HepG2 (cell line): ENCODE data around the gene ZFP36. TPM values are rescaled to one million over a fixed set of nuclear protein-coding genes. Genes with fewer than 3 reads are reported as not detected.

Experiments used
- HIC2 ChIP-seq: sonication (generic); formaldehyde crosslinking; IDR thresholded peaks from 2 replicates; pipeline ENCODE4 v1.9.0; 2022; ENCODE audit warnings: low read depth, missing genetic modification reagents
- HMG20B ChIP-seq: conservative IDR thresholded peaks from 2 replicates; pipeline ENCODE4 v1.6.1; 2016; ENCODE audit warnings: missing genetic modification reagents, missing compliant biosample characterization
- HNF4A ChIP-seq: sonication (generic); formaldehyde crosslinking; IDR thresholded peaks from 2 replicates; pipeline ENCODE4 v1.4.0; 2020; ENCODE audit warnings: missing genetic modification reagents
- HNRNPUL1 ChIP-seq: fragments of 200-400 bp; formaldehyde crosslinking; IDR thresholded peaks from 2 replicates; pipeline ENCODE4 v1.6.1; 2017; ENCODE audit warnings: low read depth, mild to moderate bottlenecking, low read length, moderate library complexity
- NCOA2 ChIP-seq: sonication (generic); formaldehyde crosslinking; IDR thresholded peaks from 2 replicates; pipeline ENCODE4 v1.8.0; 2022; ENCODE audit warnings: inconsistent platforms
- NKX3-1 ChIP-seq: sonication (generic); formaldehyde crosslinking; IDR thresholded peaks from 2 replicates; pipeline ENCODE4 v1.5.0; 2020; ENCODE audit warnings: missing genetic modification reagents
- NR2F6 ChIP-seq, 2 experiments: IDR thresholded peaks; 2 replicates each; pipeline ENCODE4 v1.6.1; 2016; ENCODE audit warnings: antibody characterized with exemption in 1 of 2, mild to moderate bottlenecking in 1 of 2
- NRL ChIP-seq: sonication (generic); formaldehyde crosslinking; IDR thresholded peaks from 2 replicates; pipeline ENCODE4 v1.5.0; 2020; ENCODE audit warnings: missing genetic modification reagents, mild to moderate bottlenecking, moderate library complexity, borderline replicate concordance
- RAD51 ChIP-seq: fragments of 450-650 bp; IDR thresholded peaks from 2 replicates; pipeline ENCODE4 v1.6.1; 2016; ENCODE audit warnings: borderline replicate concordance
- SP5 ChIP-seq: IDR thresholded peaks from 2 replicates; pipeline ENCODE4 v1.6.1; 2016; ENCODE audit warnings: low read depth, borderline replicate concordance
- TAF15 ChIP-seq: fragments of 200-400 bp; formaldehyde crosslinking; IDR thresholded peaks from one replicate; pipeline ENCODE4 v1.6.1; 2018; ENCODE audit warnings: mild to moderate bottlenecking, low read depth, low read length; ENCODE audit not compliant: poor library complexity, severe bottlenecking
- YEATS2 ChIP-seq: sonication (generic); formaldehyde crosslinking; IDR thresholded peaks from 2 replicates; pipeline ENCODE4 v1.4.0; 2020; ENCODE audit warnings: missing genetic modification reagents, borderline replicate concordance
- ZFP1 ChIP-seq: IDR thresholded peaks from 2 replicates; pipeline ENCODE4 v1.6.1; 2016
- ZMAT3 ChIP-seq: sonication (generic); formaldehyde crosslinking; conservative IDR thresholded peaks from 2 replicates; pipeline ENCODE4 v1.7.0; 2021; ENCODE audit warnings: missing genetic modification reagents
- ZMYM2 ChIP-seq: sonication (generic); formaldehyde crosslinking; IDR thresholded peaks from 2 replicates; pipeline ENCODE4 v1.8.0; 2022; ENCODE audit warnings: mild to moderate bottlenecking, missing genetic modification reagents
- ZNF24 ChIP-seq: fragments of 450-650 bp; IDR thresholded peaks from 2 replicates; pipeline ENCODE4 v1.6.1; 2017; ENCODE audit warnings: antibody characterized with exemption, mild to moderate bottlenecking
- ZNF317 ChIP-seq: sonication (generic); formaldehyde crosslinking; IDR thresholded peaks from 2 replicates; pipeline ENCODE4 v1.5.0; 2020; ENCODE audit warnings: mild to moderate bottlenecking, missing genetic modification reagents
- ZNF354B ChIP-seq: sonication (generic); formaldehyde crosslinking; IDR thresholded peaks from 2 replicates; pipeline ENCODE4 v1.8.0; 2022; ENCODE audit warnings: mild to moderate bottlenecking, missing genetic modification reagents
- ZNF451 ChIP-seq: sonication (generic); formaldehyde crosslinking; IDR thresholded peaks from 2 replicates; pipeline ENCODE4 v1.5.0; 2020; ENCODE audit warnings: mild to moderate bottlenecking, missing genetic modification reagents
- ZNF460 ChIP-seq: sonication (generic); formaldehyde crosslinking; IDR thresholded peaks from 2 replicates; pipeline ENCODE4 v1.5.1; 2020; ENCODE audit warnings: missing genetic modification reagents, mild to moderate bottlenecking, borderline replicate concordance
- ZNF484 ChIP-seq: sonication (generic); formaldehyde crosslinking; IDR thresholded peaks from 2 replicates; pipeline ENCODE4 v1.5.1; 2020; ENCODE audit warnings: mild to moderate bottlenecking, low read depth, missing genetic modification reagents, borderline replicate concordance
- ZNF564 ChIP-seq: sonication (generic); formaldehyde crosslinking; IDR thresholded peaks from 2 replicates; pipeline ENCODE4 v1.8.1; 2023; ENCODE audit warnings: mild to moderate bottlenecking, missing genetic modification reagents
- ZNF576 ChIP-seq: sonication (generic); formaldehyde crosslinking; IDR thresholded peaks from 2 replicates; pipeline ENCODE4 v1.4.0; 2020; ENCODE audit warnings: mild to moderate bottlenecking, missing genetic modification reagents
- ZNF605 ChIP-seq: sonication (generic); formaldehyde crosslinking; IDR thresholded peaks from 2 replicates; pipeline ENCODE4 v1.8.0; 2022; ENCODE audit warnings: mild to moderate bottlenecking, missing genetic modification reagents
- ZNF788 ChIP-seq: sonication (generic); formaldehyde crosslinking; IDR thresholded peaks from 2 replicates; pipeline ENCODE4 v1.5.0; 2020; ENCODE audit warnings: mild to moderate bottlenecking, missing genetic modification reagents, borderline replicate concordance
- polyA plus RNA-seq, 8 experiments: library from polyadenylated mRNA; depleted of rRNA in 3 of 8; stranded (reverse) in 7 of 8; unstranded in 1 of 8; fragments of >200 nt; fragmentation: Illumina TruSeq in 4 of 8; extraction: Trizol in 4 of 8; gene quantifications; 2 replicates each; pipeline versions ENCODE4 v1.2.1 to v1.2.3, GENCODE V29; 2011 to 2016; ENCODE audit warnings: low read depth in 4 of 8, missing spikeins in 1 of 8, mixed read lengths in 1 of 8; ENCODE audit not compliant: insufficient read depth in 1 of 8
- total RNA-seq, 5 experiments: library from RNA; depleted of rRNA; stranded (reverse); fragments of >200 nt; fragmentation: Illumina TruSeq; extraction: Trizol; gene quantifications; 2 replicates each; pipeline ENCODE4 v1.2.3, GENCODE V29; 2016; ENCODE audit warnings: low read depth in 1 of 5
- TF ChIP-seq, protein P1 (sequence below): sonication (generic); formaldehyde crosslinking; IDR thresholded peaks from 2 replicates; pipeline ENCODE4 v1.4.0; 2020; ENCODE audit warnings: missing genetic modification reagents, mild to moderate bottlenecking, borderline replicate concordance

ZFP36 gene
- total and polyA plus RNA-seq, 2 of the 13 experiments (the other 11 are each of a cell fraction or from before 2014, with no cell fraction given) = 1.4 to 1.7 TPM

DNA sequence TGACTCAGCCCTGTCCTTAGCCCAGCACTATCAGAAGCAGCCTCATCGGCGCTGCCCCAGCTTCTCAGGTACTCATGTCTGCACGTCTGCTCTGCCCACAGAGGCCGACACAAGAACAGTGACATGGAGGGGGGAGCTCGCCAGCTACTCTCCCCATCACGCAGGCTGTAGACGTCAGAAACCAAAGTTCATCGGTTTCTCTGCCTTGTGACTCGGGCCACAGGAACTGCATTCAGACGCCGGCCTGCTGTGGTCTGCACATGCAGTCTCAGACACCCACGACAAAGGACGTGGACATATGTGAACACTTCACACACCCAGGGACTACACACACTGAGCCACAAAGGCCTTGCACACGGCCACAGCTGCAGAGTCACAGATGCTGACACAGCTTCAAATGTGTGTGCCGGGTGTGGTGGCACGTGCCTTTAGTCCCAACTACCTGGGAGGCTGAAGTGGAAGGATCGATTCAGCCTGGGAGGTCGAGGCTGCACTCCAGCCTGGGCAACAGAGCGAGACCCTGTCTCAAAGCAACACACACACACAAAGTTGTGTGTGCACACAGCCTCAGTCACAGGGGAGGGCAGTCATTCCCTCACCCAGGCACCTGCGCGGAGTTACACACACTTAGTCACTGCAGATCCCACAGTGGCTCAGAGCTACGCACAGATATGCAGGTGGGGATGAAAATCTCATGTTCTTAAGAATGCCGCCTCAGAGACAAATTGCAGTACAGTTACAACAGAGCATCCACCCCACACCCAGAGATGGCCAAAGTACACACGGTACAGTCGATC, 4.9 kb upstream of the ZFP36 start (continued):
- TF ChIP-seq HNRNPUL1 (no peak), RAD51 (no peak), ZNF317 (CRISPR knock-in tag) (peak; percentile 88; the same call in 1 of the 2 replicates), NCOA2 (CRISPR knock-in tag) (no peak; the same call in 1 of the 2 replicates), HNF4A (CRISPR knock-in tag) (peak; percentile 89), ZMYM2 (CRISPR knock-in tag) (0 out of 2 replicates have a peak, but pooled peaks have one; percentile 55), HMG20B (0 out of 2 replicates have a peak, but pooled peaks have one; percentile 33), SP5 (CRISPR knock-in tag) (0 out of 2 replicates have a peak, but pooled peaks have one; percentile 12), YEATS2 (peak; percentile 76; the same call in 1 of the 2 replicates), ZNF576 (CRISPR knock-in tag) (no peak), ZNF354B (0 out of 2 replicates have a peak, but pooled peaks have one; percentile 83), NRL (CRISPR knock-in tag) (peak; percentile 95; the same call in 1 of the 2 replicates), ZNF460 (CRISPR knock-in tag) (peak; percentile 82), ZFP1 (CRISPR knock-in tag) (no peak; the same call in 1 of the 2 replicates), TAF15 (no peak), NKX3-1 (no peak), ZNF564 (no peak; the same call in 1 of the 2 replicates), ZMAT3 (0 out of 2 replicates have a peak, but pooled peaks have one; percentile 63), NR2F6 (IDR thresholded peaks at IDR 0.05) (no peak), NR2F6 (CRISPR knock-in tag; IDR thresholded peaks at IDR 0.05) (peak; percentile 61; the same call in 1 of the 2 replicates), ZNF451 (CRISPR knock-in tag) (peak; percentile 44; the same call in 1 of the 2 replicates), ZNF24 (no peak), ZNF605 (peak; percentile 69; the same call in 1 of the 2 replicates), ZNF788 (CRISPR knock-in tag) (peak; percentile 79), ZNF484 (CRISPR knock-in tag) (no peak), HIC2 (peak; percentile 83)
- TF ChIP-seq, protein P1, sequence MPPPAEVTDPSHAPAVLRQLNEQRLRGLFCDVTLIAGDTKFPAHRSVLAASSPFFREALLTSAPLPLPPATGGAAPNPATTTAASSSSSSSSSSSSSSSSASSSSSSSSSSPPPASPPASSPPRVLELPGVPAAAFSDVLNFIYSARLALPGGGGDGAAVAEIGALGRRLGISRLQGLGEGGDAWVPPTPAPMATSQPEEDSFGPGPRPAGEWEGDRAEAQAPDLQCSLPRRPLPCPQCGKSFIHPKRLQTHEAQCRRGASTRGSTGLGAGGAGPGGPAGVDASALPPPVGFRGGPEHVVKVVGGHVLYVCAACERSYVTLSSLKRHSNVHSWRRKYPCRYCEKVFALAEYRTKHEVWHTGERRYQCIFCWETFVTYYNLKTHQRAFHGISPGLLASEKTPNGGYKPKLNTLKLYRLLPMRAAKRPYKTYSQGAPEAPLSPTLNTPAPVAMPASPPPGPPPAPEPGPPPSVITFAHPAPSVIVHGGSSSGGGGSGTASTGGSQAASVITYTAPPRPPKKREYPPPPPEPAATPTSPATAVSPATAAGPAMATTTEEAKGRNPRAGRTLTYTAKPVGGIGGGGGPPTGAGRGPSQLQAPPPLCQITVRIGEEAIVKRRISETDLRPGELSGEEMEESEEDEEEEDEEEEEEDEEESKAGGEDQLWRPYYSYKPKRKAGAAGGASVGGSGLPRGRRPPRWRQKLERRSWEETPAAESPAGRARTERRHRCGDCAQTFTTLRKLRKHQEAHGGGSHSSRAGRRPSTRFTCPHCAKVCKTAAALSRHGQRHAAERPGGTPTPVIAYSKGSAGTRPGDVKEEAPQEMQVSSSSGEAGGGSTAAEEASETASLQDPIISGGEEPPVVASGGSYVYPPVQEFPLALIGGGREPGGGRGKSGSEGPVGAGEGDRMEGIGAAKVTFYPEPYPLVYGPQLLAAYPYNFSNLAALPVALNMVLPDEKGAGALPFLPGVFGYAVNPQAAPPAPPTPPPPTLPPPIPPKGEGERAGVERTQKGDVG (CRISPR knock-in tag) = peak; percentile 31; the same call in 1 of the 2 replicates
